HG03460 (cell line): Measurements from ENCODE around the gene TGFBR3L.

Experiments
- ATAC-seq: cut with Tn5 transposase; IDR thresholded peaks from one replicate; pipeline ENCODE4 v1.9.1; 2021; ENCODE audit not compliant: unreplicated experiment

TGFBR3L gene

GRCh38 chr19:7914598-7915045, at the start of gene TGFBR3L:
Gene TGFBR3L (plus strand): TSS chr19:7914830.
- ATAC-seq = no peak

- no peak for ATAC-seq
Observed at GRCh38 chr19:7865262-7865911, 49.2 kb upstream of the TGFBR3L start.

- no peak for ATAC-seq
Observed at GRCh38 chr19:7866399-7867091, 48.1 kb upstream of the TGFBR3L start.

- ATAC-seq = no peak
Observed at GRCh38 chr19:7867092-7867844, 47.4 kb upstream of the TGFBR3L start.

- ATAC-seq = no peak
Observed at GRCh38 chr19:7868326-7868670, 46.3 kb upstream of the TGFBR3L start.

GRCh38 chr19:7868671-7869452, 45.8 kb upstream of the TGFBR3L start:
- ATAC-seq = peak; percentile 60

- ATAC-seq = peak; percentile 37
Observed at GRCh38 chr19:7869453-7869909, 45.1 kb upstream of the TGFBR3L start.

GRCh38 chr19:7869910-7870511, 44.6 kb upstream of the TGFBR3L start:
- ATAC-seq = no peak

GRCh38 chr19:7870571-7871436, 43.8 kb upstream of the TGFBR3L start:
- no peak for ATAC-seq

GRCh38 chr19:7871437-7872305, 43.0 kb upstream of the TGFBR3L start:
- peak; percentile 22 for ATAC-seq

GRCh38 chr19:7872306-7873204, 42.1 kb upstream of the TGFBR3L start:
- no peak for ATAC-seq

- no peak for ATAC-seq
Observed at GRCh38 chr19:7873304-7874075, 41.1 kb upstream of the TGFBR3L start.

GRCh38 chr19:7874076-7874896, 40.3 kb upstream of the TGFBR3L start, which contains the start of gene PRR36:
Gene PRR36 (minus strand): TSS chr19:7874390. CDS start chr19:7873689, 701 bp downstream.
- ATAC-seq = no peak

- ATAC-seq = no peak
Observed at GRCh38 chr19:7874897-7875273, 39.7 kb upstream of the TGFBR3L start.

GRCh38 chr19:7877249-7877836, 37.3 kb upstream of the TGFBR3L start:
- no peak for ATAC-seq
